ENCODE data around the gene ZNF641. TPM values are rescaled to one million over a fixed set of nuclear protein-coding genes. Genes with fewer than 3 reads are reported as not detected.

Gene ZNF641
- total RNA-seq, 1 donor from 2014 or later = 18.5 TPM

DNA sequence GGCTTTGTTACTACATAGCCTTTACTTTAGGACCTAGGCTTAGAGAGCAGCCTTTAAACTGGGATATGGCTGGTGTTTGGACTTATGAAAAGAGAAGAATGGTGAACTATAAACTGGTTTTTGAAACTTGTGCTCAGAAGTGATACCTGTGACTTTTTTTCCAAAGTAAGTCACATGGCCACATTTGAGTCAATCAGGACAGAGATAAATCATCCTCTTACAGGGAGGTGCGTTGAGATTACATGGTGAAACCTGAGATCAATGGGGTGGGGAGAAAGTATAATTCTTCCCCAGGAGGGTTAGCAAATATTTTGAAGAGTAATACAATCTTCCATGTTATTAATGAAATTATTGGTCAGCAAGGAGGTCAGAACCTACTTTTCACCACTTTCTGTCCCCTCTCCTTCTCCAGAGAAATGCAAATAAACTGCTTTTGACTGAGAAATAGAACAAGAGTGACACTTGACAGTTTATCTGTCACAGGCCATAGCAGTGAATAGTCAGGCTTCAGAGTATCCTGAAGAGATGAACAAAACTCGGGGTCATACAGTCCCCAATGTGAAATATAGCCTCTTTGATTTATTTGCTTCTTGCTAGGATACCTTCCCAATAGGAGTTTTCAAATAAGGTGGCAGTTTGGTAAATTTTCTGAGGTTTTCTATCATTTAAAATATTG, 11.1 kb upstream of the ZNF641 start:
- Mint-ChIP-seq H3K4me1 (ENCODE audit: unreplicated experiment) (no peaks in the 10 kb centered on the region), H3K27me3 (ENCODE audit: unreplicated experiment) (peaks cover 34% of the 10 kb centered on the region), H3K9me3 (ENCODE audit: unreplicated experiment) (no peaks in the 10 kb centered on the region), H3K36me3 (ENCODE audit: unreplicated experiment) (peaks cover 2% of the 10 kb centered on the region), H3K27ac (ENCODE audit: unreplicated experiment) (no peak overlapping the region), H3K4me3 (ENCODE audit: unreplicated experiment) (no peak overlapping the region)
- TF ChIP-seq, protein P1, sequence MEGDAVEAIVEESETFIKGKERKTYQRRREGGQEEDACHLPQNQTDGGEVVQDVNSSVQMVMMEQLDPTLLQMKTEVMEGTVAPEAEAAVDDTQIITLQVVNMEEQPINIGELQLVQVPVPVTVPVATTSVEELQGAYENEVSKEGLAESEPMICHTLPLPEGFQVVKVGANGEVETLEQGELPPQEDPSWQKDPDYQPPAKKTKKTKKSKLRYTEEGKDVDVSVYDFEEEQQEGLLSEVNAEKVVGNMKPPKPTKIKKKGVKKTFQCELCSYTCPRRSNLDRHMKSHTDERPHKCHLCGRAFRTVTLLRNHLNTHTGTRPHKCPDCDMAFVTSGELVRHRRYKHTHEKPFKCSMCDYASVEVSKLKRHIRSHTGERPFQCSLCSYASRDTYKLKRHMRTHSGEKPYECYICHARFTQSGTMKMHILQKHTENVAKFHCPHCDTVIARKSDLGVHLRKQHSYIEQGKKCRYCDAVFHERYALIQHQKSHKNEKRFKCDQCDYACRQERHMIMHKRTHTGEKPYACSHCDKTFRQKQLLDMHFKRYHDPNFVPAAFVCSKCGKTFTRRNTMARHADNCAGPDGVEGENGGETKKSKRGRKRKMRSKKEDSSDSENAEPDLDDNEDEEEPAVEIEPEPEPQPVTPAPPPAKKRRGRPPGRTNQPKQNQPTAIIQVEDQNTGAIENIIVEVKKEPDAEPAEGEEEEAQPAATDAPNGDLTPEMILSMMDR (IDR thresholded peaks at IDR 0.05) = no peak
- no peak for DNase-seq (ENCODE audit: extremely low spot score, unreplicated experiment)

GRCh38 chr12:48358937-48359513, 8.3 kb upstream of the ZNF641 start:
- H3K27ac Mint-ChIP-seq (ENCODE audit: unreplicated experiment) = no peak overlapping the region
- H3K9me3 Mint-ChIP-seq (ENCODE audit: unreplicated experiment) = no peaks in the 10 kb centered on the region
- H3K27me3 Mint-ChIP-seq (ENCODE audit: unreplicated experiment) = peaks cover 22% of the 10 kb centered on the region
- DNase-seq (ENCODE audit: extremely low spot score, unreplicated experiment) = no peak
- H3K36me3 Mint-ChIP-seq (ENCODE audit: unreplicated experiment) = peaks cover 2% of the 10 kb centered on the region
- H3K4me1 Mint-ChIP-seq (ENCODE audit: unreplicated experiment) = no peaks in the 10 kb centered on the region
- H3K4me3 Mint-ChIP-seq (ENCODE audit: unreplicated experiment) = no peak overlapping the region
- TF ChIP-seq, protein P1 (IDR thresholded peaks at IDR 0.05) = no peak

DNA sequence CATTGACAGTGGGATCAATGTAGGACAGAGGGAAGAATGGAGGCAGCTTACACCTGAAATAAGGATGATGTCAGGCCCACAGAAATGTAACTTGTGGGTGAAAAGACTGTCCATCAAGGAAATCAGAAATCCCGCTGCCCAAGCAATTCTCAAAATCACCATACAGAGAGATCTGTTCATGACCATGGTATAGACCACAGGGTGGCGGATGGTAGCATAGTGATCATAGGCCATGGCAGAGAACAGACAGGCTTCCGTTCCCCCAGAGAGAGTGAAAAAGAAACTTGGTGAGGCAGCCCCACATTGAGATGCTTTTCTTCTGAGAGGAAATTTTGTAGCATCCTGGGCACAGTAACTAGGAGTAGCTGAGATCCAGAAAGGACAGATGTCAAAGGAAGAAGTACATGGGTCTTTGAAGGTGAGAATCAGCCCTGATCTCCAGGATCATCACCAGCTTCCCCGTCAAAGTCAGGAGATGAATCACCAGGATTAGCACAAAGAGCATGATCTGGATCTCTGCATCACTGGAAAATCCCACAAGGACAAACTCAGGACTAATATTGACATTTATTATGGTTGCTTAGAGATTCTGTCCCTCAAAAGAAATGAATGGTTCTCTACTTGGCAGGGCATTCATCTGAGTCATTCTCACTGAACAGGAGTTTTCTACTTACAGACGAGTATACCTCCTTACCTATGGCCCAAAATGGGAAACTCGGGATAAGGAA, 5.5 kb upstream of the ZNF641 start:
- Mint-ChIP-seq H3K27ac (ENCODE audit: unreplicated experiment) (no peak overlapping the region), H3K4me1 (ENCODE audit: unreplicated experiment) (peaks cover 5% of the 10 kb centered on the region), H3K27me3 (ENCODE audit: unreplicated experiment) (peaks cover 8% of the 10 kb centered on the region), H3K36me3 (ENCODE audit: unreplicated experiment) (no peaks in the 10 kb centered on the region), H3K4me3 (ENCODE audit: unreplicated experiment) (no peak overlapping the region), H3K9me3 (ENCODE audit: unreplicated experiment) (no peaks in the 10 kb centered on the region)
- no peak for DNase-seq (ENCODE audit: extremely low spot score, unreplicated experiment)
- TF ChIP-seq, protein P1 (IDR thresholded peaks at IDR 0.05) = no peak

- no peak overlapping the region for H3K27ac Mint-ChIP-seq (ENCODE audit: unreplicated experiment)
- TF ChIP-seq, protein P1 (IDR thresholded peaks at IDR 0.05) = no peak
- DNase-seq (ENCODE audit: extremely low spot score, unreplicated experiment) = peak; percentile 44
- H3K9me3 Mint-ChIP-seq (ENCODE audit: unreplicated experiment) = no peaks in the 10 kb centered on the region
- H3K4me1 Mint-ChIP-seq (ENCODE audit: unreplicated experiment) = peaks cover 15% of the 10 kb centered on the region
- H3K4me3 Mint-ChIP-seq (ENCODE audit: unreplicated experiment) = no peak overlapping the region
- peaks cover 3% of the 10 kb centered on the region for H3K36me3 Mint-ChIP-seq (ENCODE audit: unreplicated experiment)
- H3K27me3 Mint-ChIP-seq (ENCODE audit: unreplicated experiment) = no peaks in the 10 kb centered on the region
Observed at GRCh38 chr12:48352157-48352760, 1.5 kb upstream of the ZNF641 start.

All from osteocyte (in vitro differentiated cells).